Measurements from ENCODE around the gene FHIT. TPM values are rescaled to one million over a fixed set of nuclear protein-coding genes. Genes with fewer than 3 reads are reported as not detected.

FHIT gene
- total RNA-seq, 1 experiment from 2014 or later, result 3.9 TPM

DNA sequence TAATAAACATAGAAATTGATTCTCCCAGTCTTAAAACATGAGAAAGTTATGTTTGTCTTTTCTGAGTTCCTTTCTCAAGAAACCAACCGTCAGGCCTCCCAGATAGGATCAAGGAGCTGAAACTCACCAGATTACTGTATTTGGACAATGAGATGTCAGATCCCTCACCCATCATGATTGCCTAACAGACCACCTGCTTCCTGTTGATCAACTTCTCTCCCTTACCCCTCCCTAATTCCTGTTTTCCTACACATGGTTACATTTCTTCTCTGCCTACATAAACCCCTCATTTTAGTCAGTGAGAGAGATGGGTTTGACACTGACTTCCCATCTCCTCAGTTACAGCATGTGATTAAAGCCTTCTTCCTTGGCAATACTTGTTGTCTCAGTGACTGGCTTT is 917.5 kb downstream of the FHIT start:
- in situ Hi-C loops (cut with HindIII; ENCODE audit: low pct_unique_long_range_greater_than_20kb, low sequenced_read_pairs), result no loop called here
- no peak for DNase-seq (ENCODE audit: low read depth, low spot score)

DNA sequence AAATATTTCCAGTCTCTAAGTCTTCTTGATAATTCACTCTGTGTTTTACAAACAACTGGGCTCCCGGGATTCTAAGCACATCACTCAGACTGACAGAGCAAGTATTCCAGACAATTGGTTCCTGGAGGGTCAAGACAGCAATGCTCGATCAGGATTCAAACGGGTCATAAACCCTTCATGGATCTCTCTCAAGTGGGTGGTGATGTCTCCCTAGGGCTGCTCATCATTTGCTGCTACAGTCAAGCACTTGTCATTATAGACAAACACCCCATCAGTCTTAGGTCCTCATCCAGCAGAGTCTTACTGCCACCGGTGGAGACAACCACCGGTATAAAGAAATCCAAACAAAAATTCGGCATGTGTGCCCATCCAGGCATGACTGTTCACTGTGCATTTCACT is 921.1 kb downstream of the FHIT start:
- in situ Hi-C loops (cut with HindIII; ENCODE audit: low pct_unique_long_range_greater_than_20kb, low sequenced_read_pairs), result no loop called here
- no peak for DNase-seq (ENCODE audit: low read depth, low spot score)

GRCh38 chr3:60325610-60326170 is 925.6 kb downstream of the FHIT start:
- no peak for DNase-seq (ENCODE audit: low read depth, low spot score)
- in situ Hi-C loops (cut with HindIII; ENCODE audit: low pct_unique_long_range_greater_than_20kb, low sequenced_read_pairs), result no loop called here

GRCh38 chr3:60323651-60324050 is 927.6 kb downstream of the FHIT start:
- in situ Hi-C loops (cut with HindIII; ENCODE audit: low pct_unique_long_range_greater_than_20kb, low sequenced_read_pairs), result no loop called here
- no peak for DNase-seq (ENCODE audit: low read depth, low spot score)

DNA sequence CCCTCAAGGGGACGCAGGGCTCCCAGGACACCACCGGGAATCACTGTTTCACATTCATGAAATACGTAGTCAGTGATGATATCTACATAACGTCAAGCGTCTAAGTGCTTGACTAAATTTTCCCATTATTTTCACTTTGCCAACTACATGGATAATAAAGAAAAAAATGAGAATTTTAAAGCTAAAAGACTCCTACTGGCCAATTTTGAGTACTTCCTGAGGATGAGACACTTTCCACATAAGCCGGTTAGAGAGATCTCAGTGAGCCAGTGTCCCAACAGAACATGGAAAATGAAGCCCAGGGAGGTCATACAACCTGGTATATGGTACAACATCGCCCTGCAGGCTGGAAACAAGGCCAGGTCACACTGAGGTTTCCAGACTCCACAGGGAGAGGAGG is 928.1 kb downstream of the FHIT start:
- DNase-seq (ENCODE audit: low read depth, low spot score), result no peak
- in situ Hi-C loops (cut with HindIII; ENCODE audit: low pct_unique_long_range_greater_than_20kb, low sequenced_read_pairs), result no loop called here

DNA sequence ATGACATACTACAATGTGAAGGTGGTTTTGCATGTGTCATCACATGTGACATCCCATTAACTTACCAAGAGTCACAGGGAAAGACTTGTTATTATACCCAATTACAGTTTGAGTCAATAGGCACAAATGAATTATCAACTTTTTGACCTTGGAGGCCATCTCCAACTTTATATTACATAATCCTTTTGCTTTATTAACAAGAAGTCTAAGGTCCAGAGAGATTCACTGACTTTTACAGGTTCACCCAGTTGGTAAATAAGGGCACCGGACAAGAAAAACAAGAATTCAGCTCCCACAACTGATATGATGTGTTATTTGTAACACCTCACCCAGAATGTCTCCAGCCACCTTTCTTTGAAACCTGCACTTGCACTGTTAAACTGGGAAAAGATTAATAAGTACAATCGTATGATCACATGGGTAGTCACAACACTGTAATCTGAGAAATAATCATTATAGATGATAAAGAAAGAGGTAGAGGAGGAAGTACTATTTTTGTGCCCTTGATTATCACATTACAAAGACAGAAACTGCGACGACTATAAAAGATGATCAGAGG is 928.9 kb downstream of the FHIT start:
- in situ Hi-C loops (cut with HindIII; ENCODE audit: low pct_unique_long_range_greater_than_20kb, low sequenced_read_pairs), result no loop called here
- DNase-seq (ENCODE audit: low read depth, low spot score), result no peak

GRCh38 chr3:60319179-60319858 is 931.9 kb downstream of the FHIT start:
- no peak for DNase-seq (ENCODE audit: low read depth, low spot score)
- in situ Hi-C loops (cut with HindIII; ENCODE audit: low pct_unique_long_range_greater_than_20kb, low sequenced_read_pairs), result no loop called here

GRCh38 chr3:60316121-60316797 is 935.0 kb downstream of the FHIT start:
- in situ Hi-C loops (cut with HindIII; ENCODE audit: low pct_unique_long_range_greater_than_20kb, low sequenced_read_pairs), result no loop called here
- DNase-seq (ENCODE audit: low read depth, low spot score), result no peak

DNA sequence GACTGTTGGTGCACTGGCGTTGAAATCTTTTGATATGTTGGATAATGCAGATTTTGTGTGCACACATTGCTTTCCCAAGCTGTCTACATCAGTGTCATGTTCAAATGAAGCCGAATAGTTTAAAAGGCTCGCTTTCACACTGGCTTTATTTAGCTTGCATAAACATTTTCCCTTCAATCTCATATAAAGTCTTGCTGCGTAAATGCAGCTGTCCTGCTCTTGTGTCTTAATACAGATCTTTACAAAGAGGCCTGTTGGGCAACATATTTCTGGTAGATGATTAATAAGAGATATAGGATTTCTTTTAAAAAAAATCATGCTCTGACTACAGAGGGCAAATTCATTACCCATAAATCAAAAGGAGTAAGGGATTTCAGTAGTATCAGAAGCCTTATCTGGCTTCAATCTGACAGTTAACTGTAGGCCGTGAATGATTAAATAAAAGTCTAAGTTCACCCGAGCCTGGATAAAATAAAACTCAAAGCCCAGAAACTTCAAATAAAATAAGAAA is 937.2 kb downstream of the FHIT start:
- no peak for DNase-seq (ENCODE audit: low read depth, low spot score)
- in situ Hi-C loops (cut with HindIII; ENCODE audit: low pct_unique_long_range_greater_than_20kb, low sequenced_read_pairs), result no loop called here

GRCh38 chr3:60313231-60313798 is 937.9 kb downstream of the FHIT start:
- DNase-seq (ENCODE audit: low read depth, low spot score), result no peak
- in situ Hi-C loops (cut with HindIII; ENCODE audit: low pct_unique_long_range_greater_than_20kb, low sequenced_read_pairs), result no loop called here

DNA sequence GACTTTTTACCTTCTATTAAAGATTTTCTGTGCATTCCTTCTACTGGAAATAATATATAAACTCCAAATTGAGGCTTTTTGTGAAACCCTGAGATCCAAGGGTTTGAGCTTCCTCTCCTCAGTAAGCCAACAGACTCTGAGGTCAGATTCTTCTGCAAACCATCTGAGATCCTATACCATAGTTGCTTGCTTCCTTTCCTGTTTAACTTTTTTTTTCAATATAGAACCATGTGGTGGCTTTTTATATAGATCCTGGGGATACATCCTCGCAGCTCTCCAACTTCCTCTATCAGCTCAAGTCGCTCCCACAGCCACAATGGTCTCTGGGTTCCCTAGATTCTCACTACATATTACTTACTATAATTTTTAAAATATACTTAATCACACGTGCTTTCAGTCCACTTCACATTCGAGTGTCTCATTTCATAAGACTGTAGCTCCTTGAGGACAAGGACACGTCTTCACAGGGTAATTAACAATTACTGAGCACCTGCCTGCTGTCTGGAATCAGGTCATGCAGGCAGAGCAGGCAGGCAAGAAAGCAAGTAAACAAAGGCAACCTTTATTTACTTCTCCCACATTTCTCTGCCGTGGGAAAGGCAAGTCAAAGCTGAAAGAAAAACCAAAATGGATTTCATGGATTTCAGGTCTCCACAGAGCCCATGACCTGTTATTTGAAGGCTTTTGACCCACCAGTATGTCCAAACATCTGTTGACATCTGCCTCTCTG is 941.5 kb downstream of the FHIT start:
- no peak for DNase-seq (ENCODE audit: low read depth, low spot score)
- in situ Hi-C loops (cut with HindIII; ENCODE audit: low pct_unique_long_range_greater_than_20kb, low sequenced_read_pairs), result no loop called here

DNA sequence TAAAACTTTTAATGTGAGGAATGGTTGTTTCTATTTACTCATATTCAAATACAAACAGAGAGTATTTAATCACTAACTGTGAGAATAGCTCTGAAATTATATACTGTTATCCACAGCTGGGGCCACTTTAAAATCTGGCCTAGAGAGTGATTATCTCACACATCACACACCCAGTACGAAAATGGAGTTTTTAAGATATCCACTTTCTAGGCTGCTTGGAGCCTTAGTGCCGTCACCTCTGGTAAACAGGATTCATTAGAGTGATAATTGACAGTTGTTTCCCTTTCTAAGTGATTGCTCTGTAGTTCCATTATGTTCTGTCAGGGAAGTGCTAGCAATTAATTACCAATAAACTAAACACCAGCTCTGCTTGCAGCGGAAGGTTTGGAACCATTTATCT is 942.4 kb downstream of the FHIT start:
- DNase-seq (ENCODE audit: low read depth, low spot score), result no peak
- in situ Hi-C loops (cut with HindIII; ENCODE audit: low pct_unique_long_range_greater_than_20kb, low sequenced_read_pairs), result no loop called here

- in situ Hi-C loops (cut with HindIII; ENCODE audit: low pct_unique_long_range_greater_than_20kb, low sequenced_read_pairs), result no loop called here
- DNase-seq (ENCODE audit: low read depth, low spot score), result no peak
Observed at GRCh38 chr3:60307562-60308199, 943.6 kb downstream of the FHIT start.

DNA sequence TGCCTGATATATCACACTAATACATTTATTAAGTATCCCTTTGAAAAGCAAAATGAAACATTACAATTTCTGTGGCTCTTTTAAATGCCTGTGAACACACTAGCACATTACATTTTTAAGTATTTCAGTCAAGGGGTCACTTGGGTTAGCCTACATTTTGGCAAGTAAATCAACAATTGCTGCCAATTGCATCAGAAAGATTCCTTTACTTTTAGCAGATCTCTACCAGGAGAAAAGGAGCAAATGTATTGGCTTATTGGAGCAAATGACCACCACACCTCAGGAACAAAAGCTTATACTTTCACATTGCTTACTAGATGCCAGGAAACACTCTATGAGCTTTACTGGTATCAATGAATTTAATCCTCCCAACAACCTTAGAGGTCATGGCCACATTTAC is 947.1 kb downstream of the FHIT start:
- in situ Hi-C loops (cut with HindIII; ENCODE audit: low pct_unique_long_range_greater_than_20kb, low sequenced_read_pairs), result no loop called here
- no peak for DNase-seq (ENCODE audit: low read depth, low spot score)

- DNase-seq (ENCODE audit: low read depth, low spot score), result no peak
- in situ Hi-C loops (cut with HindIII; ENCODE audit: low pct_unique_long_range_greater_than_20kb, low sequenced_read_pairs), result no loop called here
Observed at GRCh38 chr3:60303160-60303559, 948.1 kb downstream of the FHIT start.

GRCh38 chr3:60301142-60301541 is 950.1 kb downstream of the FHIT start:
- in situ Hi-C loops (cut with HindIII; ENCODE audit: low pct_unique_long_range_greater_than_20kb, low sequenced_read_pairs), result no loop called here
- DNase-seq (ENCODE audit: low read depth, low spot score), result no peak

DNA sequence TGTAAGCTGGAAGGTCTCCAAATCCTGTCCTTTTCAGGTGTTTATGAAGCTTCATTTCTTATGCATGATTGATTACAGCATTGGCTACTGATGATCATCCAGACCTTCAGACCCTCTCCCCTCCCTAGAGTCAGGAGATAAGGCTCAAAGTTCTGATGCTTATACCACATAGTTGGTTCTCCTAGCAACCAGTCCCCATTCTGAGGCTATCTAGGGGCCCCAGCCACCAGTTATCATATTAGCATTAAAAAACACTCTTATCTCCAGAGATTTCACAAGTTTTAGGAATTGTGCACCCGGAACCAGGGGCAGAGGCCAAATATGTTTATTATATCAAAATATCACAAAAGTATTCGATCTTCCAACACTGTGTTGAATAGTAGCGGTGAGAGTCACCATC is 953.1 kb downstream of the FHIT start:
- in situ Hi-C loops (cut with HindIII; ENCODE audit: low pct_unique_long_range_greater_than_20kb, low sequenced_read_pairs), result no loop called here
- DNase-seq (ENCODE audit: low read depth, low spot score), result no peak
